NCI-H82 treated with DMSO at 0.1 percent for 48 hours (cell line): ENCODE measurements around the gene GADL1.

ENCODE experiments used
- DNase-seq: peaks from one replicate; lab custom pipeline; 2025; ENCODE audit not compliant: unreplicated experiment; lab: John Stamatoyannopoulos, UW

Gene GADL1

DNA sequence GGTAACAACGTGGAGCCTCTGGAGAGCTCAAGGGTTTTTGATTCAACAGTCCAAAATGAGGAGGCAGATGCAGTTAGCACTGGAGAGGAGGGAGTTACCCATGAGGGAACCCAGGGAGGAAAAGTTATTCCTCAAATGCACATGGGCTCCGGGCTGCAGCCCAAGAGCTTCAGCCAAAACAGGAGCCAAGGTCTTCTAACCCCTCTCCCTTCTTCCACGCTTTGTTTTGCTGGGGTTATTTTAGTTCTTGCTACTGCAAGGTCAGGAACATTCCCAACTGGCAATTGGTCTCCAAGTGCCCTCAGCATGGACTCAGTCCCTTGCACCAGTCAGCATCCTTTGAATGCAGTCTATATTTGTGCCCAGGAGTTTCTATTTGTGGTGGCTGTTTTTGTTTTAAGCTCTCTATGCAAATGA is 198.1 kb downstream of the GADL1 start:
- DNase-seq: no peak

DNA sequence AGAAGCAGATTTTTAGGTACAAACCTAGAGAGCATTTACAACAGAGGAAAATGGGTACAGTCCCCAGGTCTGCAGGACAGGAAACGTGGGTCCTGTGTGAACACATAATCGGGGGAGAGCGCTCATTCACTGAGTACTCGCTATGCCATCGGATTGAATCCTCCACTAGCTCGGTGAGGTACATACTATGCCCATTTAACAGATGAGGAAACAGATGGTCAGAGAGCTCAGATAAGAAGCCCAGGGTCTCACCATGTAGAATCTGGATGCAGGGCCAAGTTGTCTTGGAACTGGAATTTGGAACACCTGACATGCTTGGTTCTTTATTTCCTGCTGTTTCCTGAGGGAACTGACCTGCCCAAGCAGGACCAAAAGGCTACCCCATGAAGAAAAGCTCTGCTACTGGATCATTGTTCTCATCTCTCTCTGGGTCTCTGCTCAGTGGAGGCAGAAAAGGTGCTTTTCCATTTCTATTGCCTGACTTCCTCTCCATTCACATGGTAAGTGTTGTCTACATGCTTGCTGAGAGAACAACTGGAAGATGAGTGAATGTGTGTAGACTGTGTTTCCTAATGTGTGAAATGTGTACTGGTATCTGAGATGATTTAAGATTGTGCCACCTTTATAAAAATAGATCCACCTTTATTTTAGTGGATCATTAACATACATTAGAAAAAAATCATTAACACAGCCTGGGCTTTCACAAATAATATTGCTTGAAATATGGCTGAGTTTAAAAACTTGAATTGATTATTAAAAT is 199.0 kb downstream of the GADL1 start:
- no peak for DNase-seq

DNA sequence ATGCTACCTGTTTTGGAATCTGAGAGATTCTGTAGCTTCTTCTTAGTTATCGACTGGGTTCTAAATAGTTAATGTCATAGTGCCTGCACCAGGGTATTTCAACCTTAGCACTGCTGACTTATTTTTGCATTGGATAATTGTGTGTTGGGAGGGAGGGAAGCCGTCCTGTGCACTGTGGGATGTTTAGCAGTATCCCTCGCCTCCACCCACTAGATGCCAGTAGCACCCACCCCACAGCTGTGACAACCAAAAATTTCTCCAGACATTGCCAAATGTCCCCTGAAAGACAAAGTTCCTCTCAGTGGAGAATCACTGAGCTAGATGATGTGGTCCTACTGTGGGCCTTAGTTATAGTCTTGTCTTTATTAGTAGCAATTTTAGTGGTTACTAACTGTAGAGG is 199.8 kb downstream of the GADL1 start:
- no peak for DNase-seq

DNA sequence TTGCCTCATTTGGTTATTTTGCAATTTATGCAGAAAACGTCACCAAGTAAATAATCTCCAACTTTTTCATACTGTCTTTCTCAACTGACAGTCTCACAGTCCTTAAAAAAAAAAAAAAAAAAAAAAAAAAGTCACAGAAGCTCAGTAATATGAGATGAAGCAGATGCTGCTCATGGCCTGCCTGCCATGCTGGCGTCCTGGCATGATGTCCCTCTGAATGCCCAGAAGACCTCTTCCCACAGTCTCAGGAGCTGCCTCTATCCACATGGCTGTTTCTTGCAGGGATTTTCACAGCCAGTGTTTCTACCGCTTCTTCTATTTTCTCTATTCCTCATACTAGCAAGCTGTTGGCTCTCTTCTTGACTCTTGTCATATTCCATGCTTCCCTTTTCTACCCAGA is 200.3 kb downstream of the GADL1 start:
- DNase-seq: no peak

DNA sequence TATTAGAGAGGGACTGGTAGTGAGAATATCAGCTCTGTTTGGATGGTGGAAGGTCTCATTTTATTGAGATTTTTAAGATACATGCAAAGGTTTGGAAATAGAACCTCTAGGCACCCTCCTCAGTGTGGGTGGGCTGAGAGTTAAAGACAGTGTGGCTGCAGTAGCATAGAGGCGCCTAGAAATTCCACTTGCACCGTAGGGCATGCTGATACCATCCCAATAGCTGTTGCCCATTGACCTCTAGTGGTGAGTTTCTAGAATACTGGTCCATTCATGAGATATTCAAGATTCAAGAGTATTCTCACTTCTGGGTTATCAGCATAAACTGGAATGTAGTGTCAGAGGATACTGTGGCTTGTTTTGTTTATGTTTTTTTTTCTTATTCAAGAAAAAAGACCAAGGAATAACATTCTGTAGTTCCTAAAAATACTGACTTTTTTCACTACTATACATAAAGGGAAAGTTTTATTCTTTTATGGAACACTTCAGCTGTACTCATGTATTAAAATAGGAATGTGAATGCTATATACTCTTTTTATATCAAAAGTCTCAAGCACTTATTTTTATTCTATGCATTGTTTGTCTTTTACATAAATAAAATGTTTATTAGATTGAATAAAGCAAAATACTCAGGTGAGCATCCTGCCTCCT is 200.9 kb downstream of the GADL1 start:
- peak; percentile 32 for DNase-seq

DNA sequence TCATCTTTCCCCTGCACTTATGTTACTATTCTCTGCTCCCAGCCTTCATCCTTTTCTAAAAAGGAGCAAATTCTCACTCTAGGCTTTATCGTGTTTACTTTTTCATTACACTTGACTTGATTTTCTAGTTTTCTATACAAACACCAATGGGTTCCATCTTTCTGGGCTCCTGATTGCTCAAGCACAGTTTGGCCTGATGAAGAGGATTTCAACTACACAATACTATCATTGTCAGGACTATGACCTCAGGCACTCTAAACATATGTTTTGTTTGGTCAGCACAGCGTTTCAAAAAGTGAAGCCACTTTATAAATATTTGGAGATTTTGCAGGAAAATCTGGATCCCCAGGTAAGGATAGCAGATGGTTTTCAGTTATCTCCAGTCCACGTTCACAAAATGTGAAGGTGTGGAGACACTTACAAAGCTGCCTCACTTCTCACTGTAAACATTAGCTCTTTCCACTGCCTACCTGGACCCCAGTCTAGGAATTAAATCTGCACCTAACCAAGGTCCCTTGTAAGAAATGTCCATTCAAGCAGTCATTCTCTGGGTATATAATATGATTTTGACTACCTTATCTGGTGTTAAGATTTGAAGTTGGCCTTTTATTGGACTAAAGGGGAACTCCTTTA is 201.8 kb downstream of the GADL1 start:
- no peak for DNase-seq

DNA sequence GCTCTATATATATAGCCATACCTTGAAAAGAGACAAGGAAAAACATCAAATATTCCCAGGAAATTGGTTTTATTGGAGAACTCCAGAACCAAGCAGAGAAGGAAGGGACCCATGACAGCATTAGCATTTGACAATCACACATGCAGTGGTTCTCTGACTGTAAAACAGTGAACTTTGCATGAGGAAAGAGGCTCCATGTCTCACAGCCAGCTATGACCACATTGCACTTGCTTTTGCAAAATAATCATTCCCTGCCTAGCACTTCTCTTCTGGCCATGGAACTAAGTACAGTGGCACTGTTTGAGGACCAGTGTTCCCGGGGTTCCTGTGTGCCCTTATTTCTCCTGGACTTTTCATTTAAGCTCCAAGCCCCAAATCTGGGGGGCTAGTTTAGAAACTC is 202.5 kb downstream of the GADL1 start:
- no peak for DNase-seq

DNA sequence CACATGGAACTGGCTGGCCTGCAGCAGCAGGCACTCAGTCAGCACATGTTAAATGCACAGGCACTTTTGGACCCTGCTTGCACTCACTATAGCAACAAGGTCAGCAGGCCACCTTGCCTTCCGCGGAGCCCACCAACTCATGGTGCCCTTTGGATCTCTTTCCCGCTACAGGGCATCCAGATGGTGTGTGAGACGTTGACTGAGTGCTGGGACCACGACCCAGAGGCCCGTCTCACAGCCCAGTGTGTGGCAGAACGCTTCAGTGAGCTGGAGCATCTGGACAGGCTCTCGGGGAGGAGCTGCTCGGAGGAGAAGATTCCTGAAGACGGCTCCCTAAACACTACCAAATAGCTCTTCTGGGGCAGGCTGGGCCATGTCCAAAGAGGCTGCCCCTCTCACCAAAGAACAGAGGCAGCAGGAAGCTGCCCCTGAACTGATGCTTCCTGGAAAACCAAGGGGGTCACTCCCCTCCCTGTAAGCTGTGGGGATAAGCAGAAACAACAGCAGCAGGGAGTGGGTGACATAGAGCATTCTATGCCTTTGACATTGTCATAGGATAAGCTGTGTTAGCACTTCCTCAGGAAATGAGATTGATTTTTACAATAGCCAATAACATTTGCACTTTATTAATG is 203.1 kb downstream of the GADL1 start:
- DNase-seq: no peak

DNA sequence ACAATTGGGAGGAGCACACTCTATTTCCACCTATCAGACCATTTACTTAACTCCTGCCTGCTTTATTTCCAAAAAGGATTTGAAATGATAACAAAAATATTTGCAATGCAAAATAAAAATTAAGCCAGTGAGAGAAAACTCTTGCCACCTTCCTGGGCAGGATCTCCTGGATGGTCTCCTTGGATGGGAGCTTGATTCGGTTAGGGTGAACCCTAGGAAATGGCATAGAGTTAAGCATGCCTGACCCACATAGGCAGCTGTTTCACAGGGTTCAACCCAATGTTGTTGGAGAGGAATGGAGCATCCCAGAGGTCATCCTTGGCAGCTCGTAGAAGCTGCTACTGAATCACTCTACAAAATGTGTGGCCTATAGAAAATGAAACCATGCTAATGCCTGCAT is 204.3 kb downstream of the GADL1 start:
- no peak for DNase-seq

DNA sequence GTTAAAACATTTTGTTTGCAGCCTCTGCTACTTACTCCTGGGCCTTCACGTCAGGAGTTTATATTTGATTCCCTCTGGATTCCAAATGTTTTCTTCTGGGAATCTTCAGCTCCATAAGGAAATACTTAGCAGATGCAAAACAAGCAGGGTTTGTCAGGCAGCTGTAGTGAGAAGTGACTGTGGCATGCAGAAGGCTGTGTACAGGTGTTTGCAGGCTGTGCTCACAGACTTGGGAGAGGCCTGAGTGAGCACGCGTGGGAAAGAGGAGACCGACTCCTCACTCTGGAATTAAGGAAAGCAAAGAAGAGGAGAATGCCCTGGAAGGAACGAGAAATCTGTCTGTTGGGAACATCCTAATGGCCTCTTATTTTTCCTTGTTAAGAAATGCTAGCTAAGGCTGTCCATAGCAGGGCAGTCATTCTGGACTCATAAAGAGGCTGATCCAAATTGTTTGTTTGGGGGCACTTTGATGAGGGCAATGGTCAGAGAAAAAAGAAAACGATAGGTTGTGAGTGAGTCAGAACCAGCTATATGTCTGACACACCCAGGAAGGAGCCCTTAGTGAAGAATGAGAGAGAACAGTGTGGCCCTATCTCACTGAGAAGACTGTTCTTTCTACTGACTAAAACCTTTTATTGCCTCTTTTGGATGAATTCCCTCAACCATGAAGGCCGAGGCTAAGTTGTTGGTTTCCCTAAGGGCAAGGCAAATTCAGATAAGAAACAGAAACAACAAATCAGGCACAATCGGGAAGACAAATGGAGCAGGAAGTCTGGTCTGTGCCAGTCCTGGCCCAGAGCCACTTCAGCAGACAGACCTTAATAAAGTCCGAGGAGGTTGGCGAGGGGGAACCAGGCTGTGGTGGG is 205.5 kb downstream of the GADL1 start:
- DNase-seq: no peak

DNA sequence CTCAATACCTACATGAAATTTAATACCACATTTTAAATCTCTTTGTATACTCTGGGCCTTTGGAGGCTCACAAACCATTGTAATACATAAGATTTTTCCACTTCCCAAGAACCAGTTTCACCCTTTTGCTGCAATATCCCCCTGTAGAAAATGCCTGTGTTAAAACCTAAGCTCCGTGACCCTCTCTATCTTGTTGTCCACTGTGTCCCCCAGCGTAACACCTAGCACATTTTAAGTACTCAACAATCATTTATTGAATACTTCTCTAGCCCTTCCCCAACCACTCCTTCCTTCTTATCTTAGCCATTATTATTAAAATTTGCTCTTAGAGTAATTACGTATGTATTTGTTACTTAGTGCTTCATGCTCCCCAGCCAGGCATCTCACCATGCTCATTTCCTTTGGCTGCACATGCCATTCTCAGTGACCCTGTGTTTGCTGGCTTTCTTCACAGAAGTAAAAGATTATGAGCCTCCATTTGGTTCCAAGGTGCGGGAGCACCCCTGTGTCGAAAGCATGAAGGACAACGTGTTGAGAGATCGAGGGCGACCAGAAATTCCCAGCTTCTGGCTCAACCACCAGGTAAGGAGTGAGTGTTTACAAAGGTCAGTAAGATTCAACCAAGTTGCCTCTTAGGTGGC is 206.4 kb downstream of the GADL1 start:
- DNase-seq: no peak

DNA sequence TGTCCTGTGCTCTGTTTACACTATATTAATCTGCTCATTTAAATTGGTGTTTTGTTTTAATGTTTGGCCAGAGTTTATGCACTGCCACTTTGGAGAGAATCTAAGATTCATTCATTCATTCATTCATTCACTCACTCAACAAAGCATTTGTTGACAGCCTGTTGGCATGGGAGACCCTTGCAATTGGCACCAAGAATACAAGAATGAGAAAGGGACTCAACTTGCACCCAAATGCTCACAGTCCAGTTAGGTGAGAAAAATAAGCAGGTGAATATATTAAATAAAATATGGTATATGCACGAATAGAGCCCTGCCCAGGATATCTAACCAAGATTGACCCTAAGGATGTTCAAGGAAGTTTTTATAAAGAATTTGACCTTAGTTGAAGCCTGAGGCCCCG is 207.7 kb downstream of the GADL1 start:
- DNase-seq: no peak

DNA sequence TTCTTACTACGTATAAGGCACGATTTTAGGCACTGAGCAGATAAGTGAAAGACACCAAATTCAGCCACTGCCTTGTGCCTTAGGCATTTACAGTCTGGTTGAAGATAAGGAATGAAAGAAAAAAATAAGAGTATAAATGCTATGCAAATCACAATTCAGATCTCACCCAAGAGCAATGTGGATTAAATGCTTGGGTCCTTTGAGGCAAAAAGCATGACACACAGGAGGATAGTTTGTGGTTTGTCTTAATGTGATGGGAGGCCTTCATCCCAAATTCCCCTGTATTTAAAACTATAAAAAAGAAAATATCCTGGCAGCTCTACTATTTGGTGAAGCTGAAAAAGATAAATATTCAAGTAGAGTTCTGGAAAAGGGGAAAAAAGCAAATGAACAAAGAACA is 208.3 kb downstream of the GADL1 start:
- no peak for DNase-seq

DNA sequence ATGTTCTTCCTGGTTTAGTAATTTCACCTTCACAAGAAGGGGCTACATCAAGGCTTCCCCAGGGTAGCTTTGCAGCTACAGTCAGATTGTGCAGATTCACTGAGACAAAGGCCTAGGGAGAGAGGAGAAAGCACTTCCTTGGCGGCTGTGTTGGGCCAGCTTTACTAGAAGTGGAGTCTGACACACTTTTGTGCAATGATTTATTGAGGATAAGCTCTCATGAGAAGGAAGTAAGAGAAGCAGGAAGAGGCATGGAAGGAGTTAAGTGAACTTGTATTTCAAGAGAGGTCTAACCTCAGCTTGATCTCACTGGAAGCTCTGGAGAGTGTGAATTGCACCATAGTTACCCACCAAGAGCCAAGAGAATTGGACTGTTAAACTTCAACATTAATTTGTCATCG is 209.2 kb downstream of the GADL1 start:
- DNase-seq: no peak

DNA sequence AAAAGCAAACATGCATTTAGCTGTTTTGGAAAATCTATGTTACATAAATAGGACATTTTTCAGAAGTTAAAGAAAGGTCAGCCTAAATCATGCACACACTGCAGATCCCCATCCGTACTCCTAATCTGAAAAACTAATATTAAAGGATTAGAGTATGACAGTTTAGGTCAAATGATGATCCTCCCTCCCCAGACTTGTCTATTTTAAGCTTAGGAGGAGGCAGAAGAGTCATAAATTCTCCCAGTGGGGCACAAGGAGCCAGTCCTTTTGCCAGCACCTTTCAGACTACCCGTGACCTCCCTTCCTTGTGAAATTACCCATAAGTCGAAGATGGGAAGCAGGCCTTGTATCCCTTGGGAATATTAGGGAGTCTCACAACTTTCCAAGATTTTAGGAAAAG is 210.1 kb downstream of the GADL1 start:
- DNase-seq: no peak

DNA sequence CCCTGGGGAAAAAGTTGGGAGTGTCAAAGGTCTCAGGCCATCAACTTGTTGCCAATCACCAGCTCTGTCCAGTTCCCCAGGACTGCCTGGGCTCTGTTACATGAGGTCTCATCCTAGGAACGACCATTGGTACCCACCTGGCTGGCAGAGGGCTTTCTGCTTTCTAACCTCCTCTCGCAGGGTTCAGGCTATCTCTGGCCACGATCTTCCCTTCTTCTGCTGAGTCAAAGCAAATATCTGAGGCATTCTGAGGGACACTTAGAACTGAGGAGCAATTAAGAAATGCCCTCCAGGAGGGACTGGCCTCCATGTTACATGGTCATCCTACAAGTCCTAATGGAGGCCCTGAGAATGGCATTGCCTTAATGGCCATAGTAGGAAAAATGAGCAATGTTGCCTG is 210.7 kb downstream of the GADL1 start:
- no peak for DNase-seq

DNA sequence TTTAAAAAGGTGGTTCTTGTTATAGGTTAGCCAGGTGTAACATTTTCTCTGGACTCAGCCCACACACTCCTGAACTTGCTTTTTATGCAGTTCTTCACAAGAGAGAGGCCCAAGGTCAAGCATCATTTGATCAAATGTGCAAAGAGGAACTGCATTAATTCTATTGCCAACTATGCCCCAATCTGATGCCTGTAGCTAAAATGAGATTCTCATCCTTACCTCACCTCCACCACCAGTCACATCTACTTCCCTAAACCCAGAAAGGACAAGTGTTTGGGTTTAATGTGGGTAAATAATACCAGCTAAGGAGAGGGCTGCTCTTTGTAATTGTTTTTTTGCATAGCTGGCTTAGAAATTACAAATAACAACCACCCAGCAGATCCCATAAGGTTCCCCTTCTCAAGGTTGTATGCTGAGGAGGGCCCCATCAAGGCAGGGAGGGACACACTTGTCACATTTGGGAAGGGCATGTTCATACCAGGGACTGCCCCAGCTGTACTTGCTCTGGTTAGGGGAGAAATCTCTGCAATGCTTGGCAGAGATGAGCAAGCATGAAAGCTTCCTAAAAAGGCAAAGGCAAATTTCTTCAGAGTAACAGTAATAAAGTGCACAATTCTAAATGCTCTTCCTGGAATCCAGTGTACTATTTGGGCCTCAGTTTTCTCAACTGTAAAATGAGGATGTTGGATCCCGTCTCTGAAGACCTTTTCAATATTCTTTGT is 211.9 kb downstream of the GADL1 start:
- DNase-seq: no peak

DNA sequence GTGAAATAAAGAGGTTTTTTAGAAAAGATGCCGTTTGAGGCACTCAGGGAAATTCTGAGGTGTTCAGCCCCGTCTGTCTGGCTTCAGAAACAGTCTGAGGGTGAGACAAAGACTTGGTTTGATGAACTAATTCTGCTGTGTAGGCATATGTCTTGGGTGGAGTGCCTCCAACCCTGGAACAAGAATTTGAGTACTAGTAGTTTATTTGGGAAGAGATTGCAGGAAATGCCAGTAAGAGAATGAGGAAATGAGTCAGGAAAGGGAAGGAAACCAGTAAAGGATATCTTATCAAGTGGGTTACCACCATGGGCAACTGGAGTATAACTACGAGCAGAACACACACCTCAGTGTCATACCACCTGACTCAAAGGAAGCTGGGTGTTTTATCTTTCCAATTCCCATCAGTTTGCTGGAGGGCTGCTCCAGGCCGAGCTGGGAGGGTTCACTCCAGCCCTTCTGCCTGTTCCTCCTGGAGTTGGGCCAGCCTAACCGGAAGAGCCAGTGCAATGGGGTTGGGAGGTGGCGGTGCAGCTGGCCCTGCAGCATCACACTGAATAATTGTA is 212.7 kb downstream of the GADL1 start:
- DNase-seq: no peak

DNA sequence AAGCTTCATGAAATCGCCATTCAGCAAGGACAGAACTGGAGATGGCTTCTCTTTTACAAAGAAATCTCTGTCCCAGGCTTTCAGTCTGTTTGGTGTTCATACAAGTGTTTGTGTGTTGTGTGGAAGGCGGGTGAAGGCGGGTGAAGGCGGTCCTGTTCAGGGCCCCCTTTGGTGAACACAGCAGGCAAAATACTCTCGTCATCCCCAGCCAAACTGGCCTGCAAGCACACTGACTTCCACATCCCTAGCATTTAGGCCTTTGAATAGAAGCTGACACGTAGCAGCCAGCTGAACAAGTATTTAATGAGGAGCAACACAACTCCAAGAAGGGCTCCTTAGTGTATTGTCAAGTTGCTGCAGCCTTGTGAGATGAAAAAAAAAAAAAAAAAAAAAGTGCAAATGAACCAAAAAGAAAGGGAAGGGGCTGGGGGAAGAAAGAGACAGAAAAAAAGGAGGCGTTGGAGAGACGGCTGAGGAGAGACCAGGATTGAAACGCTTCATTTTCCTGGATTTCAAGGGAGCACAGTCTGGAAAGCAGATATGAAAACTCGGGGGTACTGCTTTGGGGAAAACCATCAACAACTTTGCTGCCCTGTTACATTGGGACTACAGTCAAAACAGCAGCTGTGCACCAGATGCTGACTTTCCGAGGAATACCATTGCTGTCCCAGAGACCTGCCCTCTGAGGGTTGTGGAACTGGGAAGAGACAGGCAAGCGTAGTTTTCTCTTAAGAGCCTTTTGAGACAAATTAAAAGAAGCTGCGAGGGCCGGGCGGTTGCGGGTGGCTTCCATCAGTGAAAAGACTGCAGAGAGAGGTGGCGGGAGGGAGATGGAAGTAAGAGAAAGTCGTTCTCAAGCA is 213.4 kb downstream of the GADL1 start:
- DNase-seq: no peak
